ENCODE results near the gene INTS4.
"Not testable (repeated sequence)": the region's sequence is repeated elsewhere in the genome, so short reads cannot be mapped to it uniquely, and the experiment has no call there.

INTS4 gene

DNA sequence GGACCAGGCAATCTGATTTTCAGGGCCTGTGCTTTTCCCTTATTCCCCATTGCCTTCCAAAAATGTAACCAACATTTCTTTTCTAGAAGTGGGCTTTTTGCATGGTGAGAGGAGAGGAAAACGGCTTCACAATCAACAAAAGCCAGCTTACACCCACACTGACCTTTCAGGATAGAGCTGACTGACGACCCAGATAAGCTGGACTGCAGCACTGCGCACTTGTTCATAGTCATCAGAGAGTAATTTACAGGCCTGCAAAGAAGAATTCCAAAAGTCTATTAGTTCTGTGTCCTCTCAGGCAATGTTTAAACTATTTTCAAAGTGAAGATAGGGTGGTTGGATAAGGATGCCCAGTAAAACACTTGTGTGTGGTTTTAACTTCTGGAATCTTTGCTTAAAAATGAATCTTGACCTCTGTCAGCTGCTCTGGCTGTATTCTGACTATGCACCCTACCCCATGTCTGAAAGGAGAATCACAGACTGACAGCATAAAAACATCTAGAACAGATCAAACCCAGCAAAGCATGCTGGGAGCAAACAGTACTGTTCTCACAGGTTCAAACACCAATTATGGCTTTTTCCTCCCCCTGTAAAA lies 35.8 kb downstream of the INTS4 start:
- not testable (repeated sequence) for DNase-seq (ENCODE audit: low spot score)

DNA sequence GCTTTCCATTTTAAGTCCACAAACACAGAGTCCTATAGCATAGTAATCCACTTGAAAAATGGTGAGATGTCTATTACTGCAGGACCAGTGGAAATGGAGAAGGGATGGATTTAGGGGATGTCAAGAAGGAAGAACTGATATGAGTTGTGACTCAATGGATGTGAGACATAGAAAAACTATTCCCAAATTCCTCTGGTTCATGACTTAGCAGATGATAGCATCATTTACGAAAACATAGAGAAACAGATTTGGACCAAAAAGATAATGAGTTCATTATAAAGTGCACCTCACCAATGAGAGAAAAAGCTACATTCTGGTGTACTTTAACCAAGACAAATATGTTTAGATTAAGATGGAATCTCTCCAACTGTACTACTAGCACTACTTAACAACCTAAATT lies 51.2 kb downstream of the INTS4 start:
- DNase-seq (ENCODE audit: low spot score) = not testable (repeated sequence)

DNA sequence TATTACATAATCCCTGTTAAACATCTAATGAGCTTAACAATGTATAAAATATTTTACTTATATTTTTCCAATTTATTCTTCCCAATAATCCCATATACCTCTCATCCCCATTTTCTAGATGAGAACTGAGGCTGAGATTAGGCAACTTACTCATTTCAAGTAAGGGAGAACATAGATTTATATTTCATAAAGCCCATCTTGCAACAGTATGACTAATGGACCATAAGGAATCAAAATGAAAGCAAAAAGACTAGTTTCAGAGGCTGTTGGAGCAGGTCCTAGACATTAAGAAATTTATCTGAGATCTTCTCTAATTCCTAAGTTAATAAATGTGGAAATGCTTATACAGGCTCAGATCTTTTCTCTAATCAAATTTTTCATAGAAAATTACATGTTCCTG lies 52.0 kb downstream of the INTS4 start:
- DNase-seq (ENCODE audit: low spot score) = not testable (repeated sequence)

DNA sequence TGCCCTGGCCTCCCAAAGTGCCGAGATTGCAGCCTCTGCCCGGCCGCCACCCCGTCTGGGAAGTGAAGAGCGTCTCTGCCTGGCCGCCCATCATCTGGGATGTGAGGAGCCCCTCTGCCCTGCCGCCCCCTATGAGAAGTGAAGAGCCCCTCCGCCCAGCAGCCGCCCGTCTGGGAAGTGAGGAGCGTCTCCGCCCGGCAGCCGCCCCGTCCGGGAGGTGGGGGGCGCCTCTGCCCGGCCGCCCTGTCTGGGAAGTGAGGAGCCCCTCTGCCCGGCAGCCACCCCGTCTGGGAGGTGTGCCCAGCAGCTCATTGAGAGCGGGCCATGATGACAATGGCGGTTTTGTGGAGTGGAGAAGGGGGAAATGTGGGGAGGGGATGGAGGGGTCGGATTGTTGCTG lies 60.9 kb downstream of the INTS4 start:
- DNase-seq (ENCODE audit: low spot score) = not testable (repeated sequence)

DNA sequence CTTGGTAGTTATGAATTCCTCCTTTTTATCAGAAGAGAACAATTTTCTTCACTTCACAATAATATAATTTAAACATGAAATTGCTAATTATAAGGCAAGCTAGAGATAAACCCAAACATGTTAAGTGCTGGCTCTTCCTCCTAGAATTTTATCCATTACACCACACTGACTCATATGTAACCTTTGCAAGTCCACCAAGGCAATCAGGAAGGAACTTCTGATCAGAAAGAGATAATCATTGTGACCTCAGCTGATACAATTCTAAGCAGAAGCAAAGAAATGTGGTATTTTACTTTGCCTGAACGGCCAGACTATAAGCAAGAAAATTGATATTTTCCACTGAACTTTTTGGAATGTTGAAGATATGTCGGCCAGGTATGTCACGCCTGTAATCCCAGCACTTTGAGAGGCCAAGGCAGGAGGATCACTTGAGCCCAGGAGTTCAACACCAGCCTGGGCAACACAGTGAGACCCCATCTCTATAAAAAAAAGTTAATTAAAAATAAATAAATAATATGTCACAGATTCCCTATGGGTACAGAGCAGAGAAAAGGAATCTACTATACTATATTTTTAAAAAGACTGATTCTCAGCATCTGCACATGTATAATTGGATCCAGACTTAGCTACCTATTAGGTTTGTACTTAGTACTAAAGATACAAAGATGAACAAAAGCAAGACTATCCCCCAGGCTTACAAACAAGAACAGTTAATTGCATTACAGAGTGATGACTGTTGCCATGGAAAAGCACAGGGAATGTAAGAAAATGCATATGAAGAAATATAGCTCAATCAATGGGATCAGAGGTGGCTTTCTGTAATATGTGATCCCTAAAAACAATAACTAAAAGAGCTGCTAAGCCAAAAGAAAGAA lies 63.9 kb downstream of the INTS4 start:
- not testable (repeated sequence) for DNase-seq (ENCODE audit: low spot score)

DNA sequence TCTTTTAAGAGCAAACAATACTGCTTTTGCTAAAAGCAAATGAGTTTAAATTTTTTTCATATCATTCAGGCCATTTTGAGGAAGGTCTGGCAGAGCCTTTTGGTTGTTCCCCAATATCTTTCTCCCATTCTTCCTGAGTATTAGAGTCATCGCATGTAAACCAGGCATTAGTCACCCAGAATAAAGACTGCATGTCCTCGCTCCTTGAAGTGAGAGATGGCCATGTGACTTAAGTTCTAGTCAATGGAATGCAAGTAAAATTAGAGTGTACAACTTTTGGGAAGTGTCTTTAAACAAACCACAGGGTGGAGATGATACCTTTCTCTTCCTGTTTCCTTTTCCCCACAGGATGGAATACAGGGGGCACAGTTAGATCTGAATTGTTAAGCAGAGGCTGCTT lies 76.8 kb downstream of the INTS4 start:
- DNase-seq (ENCODE audit: low spot score) = not testable (repeated sequence)

DNA sequence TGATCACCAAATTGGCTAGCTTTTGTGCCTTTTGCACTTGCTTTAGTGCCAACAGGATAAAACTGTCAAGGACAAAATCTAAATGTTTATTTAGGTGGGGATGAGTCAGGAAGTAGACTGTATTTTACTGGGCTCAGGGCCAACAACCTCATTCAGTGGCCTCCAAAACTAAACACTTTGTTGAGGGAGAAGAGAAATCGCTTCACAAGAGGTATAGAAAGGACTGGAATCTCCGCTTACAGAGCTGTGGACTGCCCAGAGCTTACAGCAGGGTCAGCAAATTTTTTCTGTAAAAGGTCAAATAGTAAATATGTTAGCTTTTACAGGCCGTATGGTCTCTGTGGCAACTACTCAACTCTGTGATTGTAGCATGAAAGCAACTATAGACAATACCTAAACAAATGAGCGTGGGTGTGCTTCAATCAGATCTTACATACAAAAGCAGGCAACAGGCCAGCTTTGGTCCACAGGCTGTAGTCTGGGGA lies 80.1 kb downstream of the INTS4 start:
- not testable (repeated sequence) for DNase-seq (ENCODE audit: low spot score)

DNA sequence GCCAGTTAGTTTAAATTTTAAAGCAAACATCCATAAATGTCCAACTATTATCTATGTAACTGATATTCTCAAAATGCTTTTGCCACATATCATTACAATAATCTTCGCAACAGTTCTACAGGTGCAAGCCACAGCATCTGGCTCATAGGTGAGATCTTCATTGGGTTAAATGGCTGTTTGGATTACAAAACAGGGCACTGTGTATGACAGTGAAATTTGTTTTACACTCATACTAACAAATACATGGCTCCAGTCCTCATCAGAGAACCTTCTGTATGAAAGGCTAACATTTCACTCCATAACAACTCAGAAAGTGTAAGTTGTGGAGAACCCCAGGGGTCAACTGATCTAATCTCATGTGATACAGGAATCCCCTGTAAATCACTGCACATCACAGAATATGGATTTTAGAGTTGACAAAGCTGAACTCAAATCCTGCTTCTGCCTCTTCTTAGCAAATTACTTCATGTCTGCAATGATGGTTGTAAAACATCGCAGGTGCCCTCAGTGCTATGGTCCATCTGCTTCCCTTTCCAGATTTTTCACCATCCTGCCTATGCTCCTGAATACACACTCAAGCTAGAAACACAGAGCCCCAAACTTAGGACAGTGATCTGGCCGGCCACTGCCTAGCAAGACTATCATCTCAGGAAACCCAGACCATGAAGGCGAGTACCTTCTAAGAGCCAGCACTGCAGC lies 80.7 kb downstream of the INTS4 start:
- DNase-seq (ENCODE audit: low spot score) = not testable (repeated sequence)

DNA sequence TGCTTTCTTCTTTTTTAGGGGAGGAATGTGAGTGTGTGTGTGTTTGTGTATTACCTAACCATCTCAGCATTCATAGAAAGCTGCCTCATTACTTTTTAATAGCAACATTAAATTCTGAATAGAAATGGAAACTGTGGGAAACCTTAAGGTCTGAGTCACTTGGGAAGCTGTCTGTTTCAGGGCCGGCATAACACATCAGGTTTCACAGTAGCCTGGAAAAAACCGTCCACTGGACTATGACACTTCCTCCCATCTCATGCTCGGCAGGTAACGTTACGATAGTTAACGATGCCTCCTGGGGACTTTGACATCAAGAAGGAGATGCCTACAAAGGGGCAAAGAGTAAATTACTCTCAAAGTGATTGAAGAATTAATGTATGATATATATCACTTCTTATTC lies 83.6 kb downstream of the INTS4 start:
- not testable (repeated sequence) for DNase-seq (ENCODE audit: low spot score)

DNA sequence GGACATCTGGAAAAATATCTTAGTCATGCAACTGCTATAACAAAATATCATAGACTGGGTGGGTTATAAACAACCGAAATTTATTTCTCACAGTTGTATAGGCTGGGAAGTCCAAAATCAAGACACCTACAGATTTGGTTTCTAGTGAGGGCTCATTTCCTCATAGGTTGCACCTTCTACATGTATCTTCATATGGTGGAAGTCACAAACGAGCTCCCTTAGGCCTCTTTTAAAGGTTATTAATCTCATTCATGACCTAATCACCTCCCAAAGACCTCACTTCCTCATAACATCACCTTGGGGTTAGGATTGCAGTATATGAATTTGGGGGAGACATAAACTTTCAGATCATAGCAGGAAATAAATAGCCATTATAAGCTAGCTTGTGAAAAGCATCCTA lies 85.2 kb downstream of the INTS4 start:
- no peak for DNase-seq (ENCODE audit: low spot score)

DNA sequence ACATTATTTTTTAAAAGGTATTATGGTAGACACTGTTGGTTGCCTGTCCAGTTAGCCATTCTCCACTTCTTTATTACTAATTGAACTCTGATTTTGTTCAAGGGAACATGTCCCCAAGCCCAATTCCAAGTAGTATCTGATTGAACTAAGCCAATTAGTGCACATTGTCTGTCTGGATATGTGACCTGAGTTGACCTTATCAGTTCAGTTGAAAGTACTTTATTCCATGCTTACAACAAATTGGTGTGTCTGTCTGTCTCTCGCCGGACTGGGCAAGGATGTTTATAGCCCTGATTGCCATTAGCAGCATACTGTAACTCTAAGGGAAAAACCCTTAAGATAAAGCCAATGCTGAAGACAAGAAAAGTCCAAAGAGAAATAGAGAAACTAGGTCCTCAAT lies 85.6 kb downstream of the INTS4 start:
- DNase-seq (ENCODE audit: low spot score) = no peak

DNA sequence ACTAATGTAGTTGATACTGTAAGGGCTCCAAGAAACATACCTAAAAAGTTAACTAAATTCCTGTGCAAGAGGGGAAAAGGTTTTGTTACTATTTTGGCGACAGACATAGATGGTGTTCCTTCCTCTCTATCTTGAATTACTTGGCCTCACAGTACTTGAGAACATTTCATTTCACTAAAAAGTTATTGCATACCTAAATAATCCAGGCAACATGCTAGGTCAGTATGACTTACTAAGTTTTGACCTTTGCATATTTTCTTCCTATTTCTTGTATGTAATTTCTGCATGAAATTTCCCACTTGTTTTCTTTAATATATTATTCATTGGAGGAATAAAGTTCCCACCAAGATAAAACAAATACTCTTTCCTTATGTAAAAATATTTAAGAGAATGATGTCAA lies 99.5 kb downstream of the INTS4 start:
- not testable (repeated sequence) for DNase-seq (ENCODE audit: low spot score)

DNA sequence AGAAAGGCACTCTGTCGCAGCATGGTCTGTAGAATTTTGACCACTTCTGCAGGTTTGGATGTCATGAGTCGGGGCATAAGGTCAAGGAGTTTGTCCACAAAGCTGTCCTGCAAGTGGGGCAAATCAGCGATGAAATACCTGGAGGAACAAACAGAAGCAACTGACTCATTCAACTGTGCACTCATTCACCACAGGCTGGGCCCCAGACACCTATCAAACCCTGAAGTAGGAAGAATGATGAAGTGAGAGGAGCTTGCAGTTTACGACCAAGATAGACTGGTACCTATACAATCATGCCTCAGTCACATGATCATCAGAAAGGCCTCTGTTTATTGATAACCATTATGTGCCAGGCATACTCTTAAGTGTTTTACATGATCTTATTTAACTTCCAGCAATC lies 102.8 kb downstream of the INTS4 start:
- DNase-seq (ENCODE audit: low spot score) = not testable (repeated sequence)

DNA sequence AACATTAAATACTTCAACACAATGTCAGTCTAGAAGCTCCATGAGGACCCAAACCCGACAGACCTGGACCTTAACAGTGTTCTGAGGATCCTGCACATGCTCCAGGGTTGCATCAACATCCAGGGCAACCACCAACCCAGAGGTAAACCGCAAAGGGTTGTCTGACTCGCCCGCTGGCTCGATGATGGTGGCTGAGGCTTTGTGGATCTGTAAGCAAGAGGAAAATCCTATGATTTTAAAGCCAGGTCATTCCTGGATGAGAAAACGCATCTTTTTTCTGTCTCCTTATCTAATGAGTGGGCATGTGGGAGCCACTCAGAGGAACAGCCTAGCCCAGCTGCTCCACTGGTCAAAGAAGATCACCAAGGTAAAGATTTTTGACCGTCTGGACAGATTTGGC lies 103.2 kb downstream of the INTS4 start:
- not testable (repeated sequence) for DNase-seq (ENCODE audit: low spot score)

DNA sequence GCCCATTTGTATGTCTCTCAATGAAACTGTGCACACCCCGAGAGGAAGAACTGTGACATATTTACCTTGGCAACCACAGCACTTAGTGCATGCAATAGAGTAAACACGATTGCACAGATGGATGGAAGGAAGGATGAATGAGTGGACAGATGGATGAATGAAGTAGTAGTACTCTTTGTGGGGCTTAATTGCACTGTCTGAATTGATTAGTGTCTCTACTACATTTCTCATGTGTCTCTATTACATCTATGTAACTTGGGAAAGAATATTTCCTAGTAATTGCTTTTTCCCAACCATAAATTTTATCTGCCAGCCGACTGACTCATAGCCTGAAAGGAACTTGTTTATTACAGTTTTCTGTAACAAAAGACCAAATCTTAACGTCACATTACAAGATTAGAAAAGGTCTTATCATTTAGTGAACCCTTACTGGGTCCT lies 103.8 kb downstream of the INTS4 start:
- not testable (repeated sequence) for DNase-seq (ENCODE audit: low spot score)

DNA sequence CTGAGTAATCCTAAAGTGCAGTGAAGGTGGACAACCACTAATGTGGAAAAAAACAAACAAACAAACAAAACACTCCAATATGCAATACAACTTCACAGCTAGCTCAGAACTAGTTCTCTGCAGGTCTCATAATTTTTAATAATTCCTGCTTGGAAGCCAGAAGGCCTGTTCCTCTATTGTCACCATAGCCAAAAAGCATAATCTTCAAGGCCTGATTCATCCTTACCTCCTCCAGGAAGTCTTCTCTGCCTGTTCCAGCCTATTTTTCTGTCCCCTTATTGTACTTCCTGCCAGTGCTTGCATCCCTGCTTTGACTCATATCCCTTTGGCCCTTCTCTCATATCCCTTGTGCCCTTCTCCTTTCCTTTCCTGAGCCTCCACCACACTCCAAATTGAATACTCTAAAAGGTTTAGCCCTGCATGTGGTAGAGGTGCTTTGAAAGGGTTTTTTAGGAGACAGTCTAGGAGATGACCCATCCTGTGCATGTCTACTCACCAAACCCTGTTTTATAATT lies 104.3 kb downstream of the INTS4 start:
- not testable (repeated sequence) for DNase-seq (ENCODE audit: low spot score)

DNA sequence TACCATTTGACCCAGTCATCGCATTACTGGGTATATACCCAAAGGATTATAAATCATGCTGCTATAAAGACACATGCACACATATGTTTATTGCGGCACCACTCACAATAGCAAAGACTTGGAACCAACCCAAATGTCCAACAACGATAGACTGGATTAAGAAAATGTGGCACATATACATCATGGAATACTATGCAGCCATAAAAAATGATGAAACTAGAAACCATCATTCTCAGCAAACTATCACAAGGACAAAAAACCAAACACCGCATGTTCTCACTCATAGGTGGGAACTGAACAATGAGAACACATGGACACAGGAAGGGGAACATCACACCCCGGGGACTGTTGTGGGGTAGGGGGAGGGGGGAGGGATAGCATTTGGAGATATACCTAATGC lies 105.4 kb downstream of the INTS4 start:
- not testable (repeated sequence) for DNase-seq (ENCODE audit: low spot score)

DNA sequence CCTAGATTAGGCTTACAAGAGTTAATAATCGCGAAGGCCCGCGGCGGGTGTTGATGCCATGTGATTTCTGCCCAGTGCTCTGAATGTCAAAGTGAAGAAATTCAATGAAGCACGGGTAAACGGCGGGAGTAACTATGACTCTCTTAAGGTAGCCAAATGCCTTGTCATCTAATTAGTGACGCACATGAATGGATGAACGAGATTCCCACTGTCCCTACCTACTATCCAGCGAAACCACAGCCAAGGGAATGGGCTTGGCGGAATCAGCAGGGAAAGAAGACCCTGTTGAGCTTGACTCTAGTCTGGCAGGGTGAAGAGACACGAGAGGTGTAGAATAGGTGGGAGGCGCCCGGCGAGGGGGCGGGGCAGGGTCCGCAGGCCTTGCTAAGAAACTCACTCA lies 108.1 kb downstream of the INTS4 start:
- no peak for DNase-seq (ENCODE audit: low spot score)

DNA sequence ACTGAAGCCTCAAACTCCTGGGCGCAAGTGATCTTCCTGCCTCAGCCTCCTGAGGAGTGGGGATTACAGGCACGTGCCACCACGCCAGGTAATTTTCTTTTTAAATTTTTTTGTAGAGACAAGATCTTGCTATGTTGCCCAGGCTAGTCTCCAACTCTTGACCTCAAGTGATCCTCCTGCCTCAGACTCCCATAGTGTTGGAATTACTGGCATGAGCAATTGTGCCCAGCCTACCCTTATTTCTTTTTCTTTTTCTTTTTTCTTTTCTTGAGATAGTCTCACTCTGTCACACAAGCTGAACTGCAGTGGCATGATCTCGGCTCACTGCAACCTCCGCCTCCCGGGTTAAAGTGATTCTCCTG lies 109.7 kb downstream of the INTS4 start:
- no peak for DNase-seq (ENCODE audit: low spot score)

DNA sequence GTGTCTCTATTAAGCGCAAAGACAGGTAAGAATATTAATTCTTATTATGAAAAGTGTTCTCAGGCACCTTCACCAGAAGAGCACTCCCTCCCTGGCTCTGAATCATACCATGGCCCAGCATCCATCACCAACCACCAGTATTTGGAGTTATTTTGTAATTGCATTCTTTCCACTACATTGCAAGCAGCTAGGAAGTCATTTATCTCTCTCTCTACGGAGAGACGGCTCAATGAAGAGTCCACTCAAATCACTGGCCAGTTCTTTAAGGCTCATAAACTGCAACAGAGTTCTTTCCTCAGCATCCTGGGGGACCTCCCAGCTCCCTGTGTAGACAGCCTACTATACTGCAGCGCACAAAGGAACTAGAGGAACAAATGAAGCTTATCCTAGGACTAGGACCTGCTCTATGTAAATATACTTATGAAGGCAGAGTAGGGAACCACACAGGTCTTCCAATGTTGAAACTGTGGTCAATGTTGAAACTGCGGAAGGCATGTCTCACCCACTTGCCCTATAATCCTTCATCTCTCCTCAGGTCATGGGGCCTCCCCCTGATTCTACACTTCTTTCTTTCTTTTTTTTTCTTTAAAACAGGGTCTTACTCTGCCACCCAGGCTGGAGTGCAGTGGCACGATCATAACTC lies 110.2 kb downstream of the INTS4 start:
- DNase-seq (ENCODE audit: low spot score) = no peak

DNA sequence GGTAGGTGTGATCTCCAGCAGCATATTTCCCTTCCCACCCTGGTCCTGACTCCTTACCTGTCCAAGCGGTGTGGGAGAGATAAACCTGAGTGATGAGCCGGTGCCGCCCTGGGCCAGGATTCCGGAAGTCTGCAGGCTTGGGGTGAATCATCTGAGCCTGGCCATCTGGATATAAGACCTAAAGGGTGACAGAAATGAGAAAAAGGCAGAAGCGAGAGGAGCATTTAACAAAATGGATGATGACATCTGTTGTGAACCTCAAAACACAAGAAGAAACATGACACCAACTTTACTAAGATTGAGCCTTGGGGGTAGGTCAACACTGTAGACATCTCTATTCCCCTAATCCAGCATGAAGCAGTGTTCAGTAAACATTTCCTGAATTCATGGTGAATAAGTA lies 110.7 kb downstream of the INTS4 start:
- no peak for DNase-seq (ENCODE audit: low spot score)

DNA sequence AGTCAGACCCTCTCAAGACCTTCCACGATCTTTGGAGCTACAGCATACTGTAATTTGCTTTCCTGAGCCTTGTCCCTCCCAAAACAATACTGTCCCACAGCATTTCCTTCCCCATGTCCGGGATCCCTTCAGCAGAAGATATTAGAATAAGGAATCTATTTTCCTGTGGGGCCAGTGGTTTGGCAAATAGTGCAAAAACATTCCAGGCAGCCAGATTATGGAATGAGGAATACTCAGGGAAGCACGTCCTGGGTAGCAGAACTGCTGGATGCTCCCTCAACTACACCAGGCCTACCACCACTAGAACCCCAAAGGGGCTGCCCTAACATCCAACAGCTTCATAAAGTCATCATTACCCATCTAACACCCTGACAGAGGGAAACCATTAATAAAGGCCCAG lies 112.1 kb downstream of the INTS4 start:
- no peak for DNase-seq (ENCODE audit: low spot score)

Data from HuH-7 (cell line).